Measurements from ENCODE around the gene SRGAP1. TPM values are rescaled to one million over a fixed set of nuclear protein-coding genes. Genes with fewer than 3 reads are reported as not detected.

The SRGAP1 gene
- total RNA-seq, 1 donor from 2014 or later: 0.07 TPM

DNA sequence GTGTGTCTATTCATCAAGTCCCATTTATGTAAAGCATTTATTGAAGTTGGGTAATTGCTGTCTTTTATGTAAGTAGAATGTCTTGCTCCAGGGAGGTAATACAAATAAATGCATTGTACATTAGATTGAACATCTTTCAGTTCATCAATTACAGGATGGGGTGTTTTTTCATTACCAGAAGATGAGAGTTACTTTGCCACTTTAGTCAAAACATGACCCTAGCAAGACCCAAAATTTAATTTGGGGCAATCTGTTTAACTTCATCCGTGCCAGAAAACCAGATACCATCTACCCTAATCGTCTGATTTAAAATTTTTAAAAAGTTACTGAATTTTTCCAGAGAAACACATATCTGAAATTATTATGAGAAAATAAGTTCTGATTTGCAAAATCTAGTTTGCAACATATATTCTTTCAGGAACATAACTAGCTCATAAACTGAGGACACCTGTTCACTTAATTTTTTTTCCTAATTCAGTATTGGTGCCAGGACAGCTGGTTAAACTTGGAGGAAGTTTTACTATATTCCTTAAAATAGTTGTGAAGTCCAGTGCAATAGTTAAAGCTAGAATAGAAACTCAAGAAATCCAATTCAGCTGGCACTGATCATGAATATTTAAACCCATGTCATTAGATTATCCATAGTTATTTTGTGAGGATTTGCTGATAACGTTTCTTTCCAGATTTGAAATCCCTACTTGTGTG, 114.5 kb downstream of the SRGAP1 start:
- no peaks in the 10 kb centered on the region for H3K36me3 Mint-ChIP-seq (ENCODE audit: low read depth)
- DNase-seq (ENCODE audit: low spot score): no peak
- no peaks in the 10 kb centered on the region for H3K4me1 Mint-ChIP-seq (ENCODE audit: low read depth)
- no peak overlapping the region for H3K27ac Mint-ChIP-seq
- no peak overlapping the region for H3K4me3 Mint-ChIP-seq (ENCODE audit: low read depth)
- H3K27me3 Mint-ChIP-seq (ENCODE audit: low read depth): no peaks in the 10 kb centered on the region
- H3K9me3 Mint-ChIP-seq: no peaks in the 10 kb centered on the region
- intact Hi-C loops (cut with micrococcal nuclease): no loop called here

DNA sequence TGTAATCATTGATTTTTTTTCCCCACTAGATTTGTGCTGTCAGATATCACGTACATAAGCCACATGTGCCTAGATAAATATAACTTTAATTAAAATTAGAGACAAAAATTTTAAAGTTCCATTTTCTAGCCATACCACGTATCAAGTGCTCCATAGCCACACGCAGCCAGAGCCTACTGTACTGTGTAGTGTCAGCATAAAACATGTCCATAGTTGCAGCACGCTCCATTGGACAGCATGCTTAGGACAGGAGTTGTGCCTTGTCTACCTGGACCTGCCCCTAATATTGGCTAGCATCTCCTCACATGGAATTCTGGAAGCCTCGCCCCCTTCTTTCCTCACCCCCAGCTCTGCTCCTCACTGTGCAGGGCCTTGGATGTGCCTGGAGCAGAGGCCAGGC, 116.5 kb downstream of the SRGAP1 start:
- no peaks in the 10 kb centered on the region for H3K4me1 Mint-ChIP-seq (ENCODE audit: low read depth)
- H3K27me3 Mint-ChIP-seq (ENCODE audit: low read depth): no peaks in the 10 kb centered on the region
- DNase-seq (ENCODE audit: low spot score): no peak
- H3K36me3 Mint-ChIP-seq (ENCODE audit: low read depth): no peaks in the 10 kb centered on the region
- intact Hi-C loops (cut with micrococcal nuclease): no loop called here
- no peak overlapping the region for H3K4me3 Mint-ChIP-seq (ENCODE audit: low read depth)
- H3K9me3 Mint-ChIP-seq: no peaks in the 10 kb centered on the region
- no peak overlapping the region for H3K27ac Mint-ChIP-seq

DNA sequence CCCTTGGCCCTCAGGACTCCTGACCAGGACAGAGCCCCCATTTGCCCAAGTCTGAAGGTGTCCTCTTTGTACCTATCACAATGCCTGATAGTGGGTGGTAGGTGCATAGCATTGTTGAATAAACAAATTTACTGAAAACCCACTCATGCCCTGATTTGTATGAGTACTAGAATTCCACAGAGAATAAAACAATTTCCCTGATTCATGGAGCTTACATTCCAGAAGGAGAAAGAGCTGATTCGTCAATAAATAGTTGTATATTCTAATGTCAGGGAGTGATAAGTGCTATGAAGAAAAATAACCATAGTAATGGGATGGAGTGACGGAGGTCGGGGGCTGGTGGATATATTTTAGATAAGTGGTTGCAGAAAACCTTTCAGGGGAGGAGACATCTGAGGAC, 117.0 kb downstream of the SRGAP1 start:
- Mint-ChIP-seq H3K36me3 (ENCODE audit: low read depth) (no peaks in the 10 kb centered on the region), H3K27me3 (ENCODE audit: low read depth) (no peaks in the 10 kb centered on the region), H3K4me1 (ENCODE audit: low read depth) (no peaks in the 10 kb centered on the region), H3K27ac (no peak overlapping the region), H3K4me3 (ENCODE audit: low read depth) (no peak overlapping the region), H3K9me3 (no peaks in the 10 kb centered on the region)
- no peak for DNase-seq (ENCODE audit: low spot score)
- intact Hi-C loops (cut with micrococcal nuclease): no loop called here

DNA sequence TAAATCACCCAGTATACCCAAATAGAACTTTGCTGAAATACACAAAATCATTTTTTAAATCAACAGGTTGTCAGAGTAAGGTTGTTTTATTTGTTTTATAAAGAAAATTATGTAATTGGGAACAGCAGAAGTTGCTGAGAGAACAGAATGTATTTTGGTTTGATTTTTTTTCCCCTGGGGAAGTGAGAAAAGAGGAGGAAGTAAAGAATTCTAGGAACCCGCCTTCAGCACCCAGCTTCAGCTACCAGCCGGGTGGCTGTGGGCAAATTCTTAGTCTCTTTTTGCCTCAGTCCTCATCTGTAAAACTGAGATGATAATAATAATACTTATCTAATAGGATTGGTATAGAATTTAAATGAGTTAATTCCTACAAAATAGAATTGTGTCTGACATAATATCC, 119.4 kb downstream of the SRGAP1 start:
- intact Hi-C loops (cut with micrococcal nuclease): no loop called here

DNA sequence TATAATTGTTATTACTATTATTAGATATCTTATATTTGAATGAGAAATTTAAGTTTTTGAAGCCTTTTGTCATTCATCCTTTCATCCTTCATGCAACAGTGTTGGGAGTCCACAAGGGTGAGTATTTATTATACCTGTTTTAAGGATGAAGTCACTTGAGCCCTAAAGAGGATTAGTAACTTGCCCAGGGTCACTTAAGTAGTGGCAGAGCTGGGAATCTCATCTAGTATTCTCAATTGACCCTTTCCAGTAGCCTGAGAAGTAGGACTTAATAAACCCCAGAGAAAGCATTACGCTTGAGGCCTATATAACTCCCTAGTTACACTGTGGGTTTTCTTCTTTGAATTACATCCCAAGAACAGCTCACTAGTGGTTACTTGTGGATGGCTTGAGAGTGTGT, 119.8 kb downstream of the SRGAP1 start:
- DNase-seq (ENCODE audit: low spot score): no peak
- Mint-ChIP-seq H3K4me1 (ENCODE audit: low read depth) (no peaks in the 10 kb centered on the region), H3K36me3 (ENCODE audit: low read depth) (no peaks in the 10 kb centered on the region), H3K27ac (no peak overlapping the region), H3K27me3 (ENCODE audit: low read depth) (peaks cover 2% of the 10 kb centered on the region), H3K9me3 (no peaks in the 10 kb centered on the region), H3K4me3 (ENCODE audit: low read depth) (no peak overlapping the region)
- intact Hi-C loops (cut with micrococcal nuclease): no loop called here

More for the DNA sequence above, 119.4 kb downstream of the SRGAP1 start:
- H3K36me3 Mint-ChIP-seq (ENCODE audit: low read depth): no peaks in the 10 kb centered on the region
- no peak overlapping the region for H3K27ac Mint-ChIP-seq
- DNase-seq (ENCODE audit: low spot score): no peak
- H3K4me1 Mint-ChIP-seq (ENCODE audit: low read depth): no peaks in the 10 kb centered on the region
- H3K27me3 Mint-ChIP-seq (ENCODE audit: low read depth): peaks cover 2% of the 10 kb centered on the region
- no peak overlapping the region for H3K4me3 Mint-ChIP-seq (ENCODE audit: low read depth)
- H3K9me3 Mint-ChIP-seq: no peaks in the 10 kb centered on the region

DNA sequence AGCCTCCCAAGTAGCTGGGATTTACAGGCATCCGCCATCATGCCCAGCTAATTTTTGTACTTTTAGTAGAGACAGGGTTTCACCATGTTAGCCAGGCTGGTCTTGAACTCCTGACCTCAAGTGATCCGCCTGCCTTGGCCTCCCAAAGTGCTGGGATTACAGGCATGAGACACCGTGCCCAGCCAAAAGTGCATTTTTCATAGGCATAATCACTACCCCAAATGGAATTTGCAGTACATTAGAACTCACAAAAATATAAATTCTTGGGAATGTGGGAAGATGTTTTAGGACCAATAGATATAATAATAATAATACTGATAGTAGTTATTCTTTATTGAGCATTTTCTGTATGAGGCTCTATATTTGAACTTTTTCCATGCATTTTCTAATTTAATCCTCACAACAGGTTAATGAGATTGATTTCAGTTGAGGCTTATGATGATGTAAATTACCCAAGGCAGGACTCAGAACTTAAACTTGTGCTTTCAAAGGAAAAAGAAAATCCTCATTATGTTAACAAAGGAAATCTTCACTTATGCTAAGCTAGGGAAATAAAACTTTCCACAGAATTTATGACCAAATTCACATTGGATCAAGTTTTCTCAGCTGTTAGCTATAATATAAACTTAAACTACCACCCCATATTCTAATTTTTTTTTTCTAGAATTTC, 121.6 kb downstream of the SRGAP1 start:
- H3K36me3 Mint-ChIP-seq (ENCODE audit: low read depth): no peaks in the 10 kb centered on the region
- H3K4me3 Mint-ChIP-seq (ENCODE audit: low read depth): no peak overlapping the region
- intact Hi-C loops (cut with micrococcal nuclease): no loop called here
- no peak for DNase-seq (ENCODE audit: low spot score)
- H3K27ac Mint-ChIP-seq: no peak overlapping the region
- no peaks in the 10 kb centered on the region for H3K4me1 Mint-ChIP-seq (ENCODE audit: low read depth)
- H3K9me3 Mint-ChIP-seq: no peaks in the 10 kb centered on the region
- H3K27me3 Mint-ChIP-seq (ENCODE audit: low read depth): peaks cover 2% of the 10 kb centered on the region

DNA sequence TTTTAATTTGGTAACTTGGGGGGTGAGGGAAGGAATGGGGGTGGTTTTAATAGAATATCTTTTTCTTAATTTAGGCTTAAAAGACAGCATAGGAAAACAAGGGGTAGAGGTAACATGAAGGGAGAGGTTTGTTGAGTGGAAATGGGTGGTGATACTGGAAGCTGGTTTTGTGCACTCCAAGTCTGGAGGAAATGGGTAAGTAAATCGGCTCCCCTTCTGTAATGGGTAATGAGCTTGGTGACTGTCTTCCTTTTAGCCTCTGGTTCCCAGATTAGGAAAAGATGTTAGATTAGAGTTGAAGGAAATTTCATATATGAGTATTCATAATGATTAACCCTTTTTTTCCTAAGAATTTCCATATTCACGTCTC, 122.1 kb downstream of the SRGAP1 start:
- H3K27me3 Mint-ChIP-seq (ENCODE audit: low read depth): peaks cover 2% of the 10 kb centered on the region
- H3K36me3 Mint-ChIP-seq (ENCODE audit: low read depth): no peaks in the 10 kb centered on the region
- no peak overlapping the region for H3K27ac Mint-ChIP-seq
- DNase-seq (ENCODE audit: low spot score): no peak
- H3K4me1 Mint-ChIP-seq (ENCODE audit: low read depth): no peaks in the 10 kb centered on the region
- intact Hi-C loops (cut with micrococcal nuclease): no loop called here
- no peak overlapping the region for H3K4me3 Mint-ChIP-seq (ENCODE audit: low read depth)
- no peaks in the 10 kb centered on the region for H3K9me3 Mint-ChIP-seq

DNA sequence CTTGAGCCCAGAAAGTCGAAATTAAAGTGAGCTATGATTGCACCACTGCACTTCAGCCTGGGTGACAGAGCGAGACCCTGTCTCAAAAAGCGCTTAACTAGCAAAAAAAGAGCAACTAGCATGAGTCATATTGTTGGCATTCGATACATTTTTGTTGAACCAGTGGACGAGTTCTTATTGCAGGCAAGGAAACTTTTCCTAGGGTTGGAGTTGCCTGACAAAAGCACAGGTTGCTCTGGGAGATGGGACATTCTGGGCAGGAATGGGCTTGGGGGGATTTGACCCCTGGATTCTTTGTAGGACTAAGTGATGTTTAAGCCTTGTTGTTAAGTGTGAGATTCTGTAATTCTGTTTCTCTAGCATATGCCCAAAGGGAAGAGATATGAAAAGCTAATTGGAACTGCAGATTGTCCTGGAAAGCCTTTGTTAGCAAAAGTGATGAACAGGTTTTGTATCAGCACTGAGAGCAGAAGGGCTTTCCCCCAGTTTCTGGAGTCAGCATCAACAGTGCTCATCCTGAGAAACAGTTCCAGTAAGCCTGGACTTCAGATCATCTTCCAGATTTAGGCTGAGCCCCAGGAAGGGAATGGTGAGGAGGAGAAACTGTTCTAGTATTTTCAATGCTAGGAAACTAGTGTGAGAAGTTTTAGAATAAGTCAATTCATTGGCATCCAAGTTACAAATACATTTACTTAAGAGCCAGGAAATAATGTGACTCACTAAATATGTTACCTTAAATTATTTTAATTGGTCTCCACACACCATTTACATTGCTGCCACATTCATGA, 123.1 kb downstream of the SRGAP1 start:
- Mint-ChIP-seq H3K4me1 (ENCODE audit: low read depth) (no peaks in the 10 kb centered on the region), H3K36me3 (ENCODE audit: low read depth) (no peaks in the 10 kb centered on the region), H3K4me3 (ENCODE audit: low read depth) (no peak overlapping the region), H3K27ac (no peak overlapping the region), H3K27me3 (ENCODE audit: low read depth) (peaks cover 2% of the 10 kb centered on the region), H3K9me3 (no peaks in the 10 kb centered on the region)
- DNase-seq (ENCODE audit: low spot score): no peak
- intact Hi-C loops (cut with micrococcal nuclease): no loop called here

DNA sequence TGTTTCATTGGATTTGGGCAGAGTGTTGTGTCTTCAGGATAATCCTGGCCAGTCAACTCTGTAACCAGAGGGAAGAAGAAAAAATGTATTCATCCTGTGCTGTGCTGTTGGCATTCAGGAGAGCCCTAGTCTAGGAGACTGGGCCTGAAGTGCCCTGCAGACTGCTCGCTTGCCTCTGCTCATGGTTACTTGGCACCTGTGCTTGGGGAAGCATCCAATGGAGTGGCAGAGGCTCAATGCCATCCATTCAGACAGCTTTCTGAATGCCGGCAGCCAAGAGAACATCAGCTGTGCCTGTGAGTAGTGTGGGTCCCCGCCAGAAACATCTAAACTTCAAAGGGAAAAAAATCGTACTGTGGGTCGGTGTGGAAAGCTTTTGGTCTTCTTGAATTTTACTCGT, 124.2 kb downstream of the SRGAP1 start:
- Mint-ChIP-seq H3K27me3 (ENCODE audit: low read depth) (peaks cover 2% of the 10 kb centered on the region), H3K36me3 (ENCODE audit: low read depth) (no peaks in the 10 kb centered on the region), H3K9me3 (no peaks in the 10 kb centered on the region), H3K4me3 (ENCODE audit: low read depth) (no peak overlapping the region), H3K4me1 (ENCODE audit: low read depth) (no peaks in the 10 kb centered on the region), H3K27ac (no peak overlapping the region)
- intact Hi-C loops (cut with micrococcal nuclease): no loop called here
- DNase-seq (ENCODE audit: low spot score): no peak

DNA sequence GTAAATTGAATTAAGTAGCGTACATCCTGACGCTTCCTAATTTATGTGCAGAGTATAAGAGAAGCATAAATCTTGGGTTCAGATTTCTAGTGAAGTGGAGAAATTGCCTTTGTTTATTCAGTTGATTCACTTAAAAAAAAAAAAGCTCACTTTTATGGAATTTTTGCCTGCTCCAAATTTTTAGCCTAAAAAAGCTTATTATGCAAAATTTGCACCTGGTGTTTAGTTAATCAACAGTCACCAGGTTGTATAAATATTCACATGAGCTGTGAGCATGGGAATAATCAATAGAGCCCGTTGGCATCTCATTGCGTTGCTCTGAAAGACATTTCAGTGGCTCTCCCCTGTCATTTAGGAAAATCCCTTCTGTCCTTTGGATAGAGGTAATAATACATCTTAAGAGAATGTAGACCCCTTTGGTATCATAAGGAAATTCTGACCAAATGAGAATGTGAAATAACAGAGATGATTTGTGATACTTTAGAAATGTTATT, 132.4 kb downstream of the SRGAP1 start:
- no peak for DNase-seq (ENCODE audit: low spot score)
- no peak overlapping the region for H3K27ac Mint-ChIP-seq
- H3K9me3 Mint-ChIP-seq: no peaks in the 10 kb centered on the region
- no peaks in the 10 kb centered on the region for H3K36me3 Mint-ChIP-seq (ENCODE audit: low read depth)
- H3K4me1 Mint-ChIP-seq (ENCODE audit: low read depth): no peaks in the 10 kb centered on the region
- intact Hi-C loops (cut with micrococcal nuclease): no loop called here
- H3K27me3 Mint-ChIP-seq (ENCODE audit: low read depth): peaks cover 2% of the 10 kb centered on the region
- no peak overlapping the region for H3K4me3 Mint-ChIP-seq (ENCODE audit: low read depth)

DNA sequence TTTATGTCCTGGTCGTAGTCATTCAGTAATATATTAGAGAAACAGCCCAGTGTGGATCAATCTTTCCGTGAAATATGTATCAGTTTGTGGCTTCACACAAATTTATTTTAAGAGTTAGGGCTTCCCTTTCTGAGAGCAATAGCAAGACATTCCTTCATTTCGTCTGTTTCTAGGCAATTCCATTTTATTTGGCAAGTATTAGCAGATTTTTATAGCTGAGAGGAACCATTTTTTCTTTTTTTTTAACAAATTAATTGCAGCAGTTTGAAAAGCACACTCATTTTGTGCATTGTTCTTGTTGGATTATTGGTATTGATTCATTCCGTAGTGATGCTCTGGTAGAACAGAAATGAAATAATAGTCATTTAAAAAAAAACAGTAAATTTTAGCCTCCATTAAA, 132.9 kb downstream of the SRGAP1 start:
- H3K4me3 Mint-ChIP-seq (ENCODE audit: low read depth): no peak overlapping the region
- H3K4me1 Mint-ChIP-seq (ENCODE audit: low read depth): no peaks in the 10 kb centered on the region
- H3K27ac Mint-ChIP-seq: no peak overlapping the region

DNA sequence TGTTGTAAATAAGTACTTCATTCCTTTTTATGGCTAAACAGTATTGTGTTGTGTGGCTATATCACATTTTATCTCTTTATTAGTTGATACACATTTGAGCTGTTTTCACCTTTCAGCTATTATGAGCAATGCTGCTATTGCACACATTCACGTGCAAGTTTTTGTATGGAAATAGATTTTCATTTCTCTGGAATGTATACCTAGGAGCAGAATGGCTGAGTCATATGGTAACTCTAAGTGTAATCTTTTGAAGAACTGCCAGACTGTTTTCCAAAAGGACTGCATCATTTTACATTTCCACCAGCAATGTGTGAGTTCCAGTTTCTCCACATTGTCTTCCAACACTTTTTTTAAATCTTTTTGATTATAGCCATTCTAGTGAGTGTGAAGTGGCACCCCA, 134.0 kb downstream of the SRGAP1 start:
- Mint-ChIP-seq H3K36me3 (ENCODE audit: low read depth) (no peaks in the 10 kb centered on the region), H3K9me3 (no peaks in the 10 kb centered on the region), H3K27me3 (ENCODE audit: low read depth) (peaks cover 2% of the 10 kb centered on the region), H3K4me1 (ENCODE audit: low read depth) (no peaks in the 10 kb centered on the region), H3K4me3 (ENCODE audit: low read depth) (no peak overlapping the region), H3K27ac (no peak overlapping the region)
- intact Hi-C loops (cut with micrococcal nuclease): no loop called here
- no peak for DNase-seq (ENCODE audit: low spot score)

More for the DNA sequence above, 132.9 kb downstream of the SRGAP1 start:
- Mint-ChIP-seq H3K27me3 (ENCODE audit: low read depth) (peaks cover 2% of the 10 kb centered on the region), H3K36me3 (ENCODE audit: low read depth) (no peaks in the 10 kb centered on the region), H3K9me3 (no peaks in the 10 kb centered on the region)
- intact Hi-C loops (cut with micrococcal nuclease): no loop called here
- DNase-seq (ENCODE audit: low spot score): no peak

DNA sequence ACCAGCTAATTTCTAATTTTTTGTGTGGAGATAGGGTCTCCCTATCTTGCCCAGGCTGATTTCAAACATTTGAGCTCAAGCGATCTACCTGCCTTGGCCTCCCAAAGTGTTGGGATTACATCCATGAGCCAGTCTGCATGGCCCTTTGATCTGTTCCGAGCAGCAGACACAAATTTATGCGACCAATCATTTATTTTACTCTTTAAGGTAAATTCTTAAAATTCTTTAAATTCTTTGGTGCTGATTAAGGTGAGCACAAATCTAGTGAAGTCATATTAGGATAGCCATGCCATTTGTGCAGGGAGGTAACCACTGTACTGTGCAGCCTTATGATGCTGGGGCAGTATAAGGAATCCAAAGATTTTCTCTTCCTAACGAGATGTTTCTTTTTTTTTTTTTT, 135.7 kb downstream of the SRGAP1 start:
- intact Hi-C loops (cut with micrococcal nuclease): no loop called here
- Mint-ChIP-seq H3K27me3 (ENCODE audit: low read depth) (peaks cover 2% of the 10 kb centered on the region), H3K4me1 (ENCODE audit: low read depth) (no peaks in the 10 kb centered on the region), H3K9me3 (no peaks in the 10 kb centered on the region), H3K36me3 (ENCODE audit: low read depth) (no peaks in the 10 kb centered on the region), H3K27ac (no peak overlapping the region), H3K4me3 (ENCODE audit: low read depth) (no peak overlapping the region)
- DNase-seq (ENCODE audit: low spot score): no peak
